ENCODE results near the gene CTDSPL. TPM values are rescaled to one million over a fixed set of nuclear protein-coding genes. Genes with fewer than 3 reads are reported as not detected.

The CTDSPL gene
- total and polyA plus RNA-seq, 2 of the 13 experiments (the other 11 are each of a cell fraction or from before 2014, with no cell fraction given): 26.1 to 142 TPM

DNA sequence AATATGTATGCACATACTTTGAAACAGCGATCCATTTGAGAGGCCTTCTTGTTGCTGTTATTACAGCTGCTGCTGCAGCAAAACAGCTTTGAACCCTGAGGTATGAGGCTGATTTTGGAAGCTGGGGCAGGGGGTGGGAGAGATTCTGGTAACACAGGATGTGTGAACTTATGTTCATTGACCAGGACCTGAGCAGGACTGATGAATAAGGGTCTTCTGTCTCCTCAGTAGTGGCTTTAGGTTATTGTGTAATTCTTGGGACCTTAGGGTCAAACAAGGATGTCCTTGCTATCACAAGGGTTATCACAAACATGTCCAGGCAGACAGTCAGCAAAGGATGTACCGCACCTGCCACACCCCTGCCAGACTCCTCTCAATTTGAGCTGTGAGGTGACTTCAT, 41.6 kb downstream of the CTDSPL start (continued):
- TF ChIP-seq ZNF781 (CRISPR knock-in tag; IDR thresholded peaks at IDR 0.05; ENCODE audit: borderline replicate concordance, not compliant biosample characterization): no peak
- TF ChIP-seq, protein P1, sequence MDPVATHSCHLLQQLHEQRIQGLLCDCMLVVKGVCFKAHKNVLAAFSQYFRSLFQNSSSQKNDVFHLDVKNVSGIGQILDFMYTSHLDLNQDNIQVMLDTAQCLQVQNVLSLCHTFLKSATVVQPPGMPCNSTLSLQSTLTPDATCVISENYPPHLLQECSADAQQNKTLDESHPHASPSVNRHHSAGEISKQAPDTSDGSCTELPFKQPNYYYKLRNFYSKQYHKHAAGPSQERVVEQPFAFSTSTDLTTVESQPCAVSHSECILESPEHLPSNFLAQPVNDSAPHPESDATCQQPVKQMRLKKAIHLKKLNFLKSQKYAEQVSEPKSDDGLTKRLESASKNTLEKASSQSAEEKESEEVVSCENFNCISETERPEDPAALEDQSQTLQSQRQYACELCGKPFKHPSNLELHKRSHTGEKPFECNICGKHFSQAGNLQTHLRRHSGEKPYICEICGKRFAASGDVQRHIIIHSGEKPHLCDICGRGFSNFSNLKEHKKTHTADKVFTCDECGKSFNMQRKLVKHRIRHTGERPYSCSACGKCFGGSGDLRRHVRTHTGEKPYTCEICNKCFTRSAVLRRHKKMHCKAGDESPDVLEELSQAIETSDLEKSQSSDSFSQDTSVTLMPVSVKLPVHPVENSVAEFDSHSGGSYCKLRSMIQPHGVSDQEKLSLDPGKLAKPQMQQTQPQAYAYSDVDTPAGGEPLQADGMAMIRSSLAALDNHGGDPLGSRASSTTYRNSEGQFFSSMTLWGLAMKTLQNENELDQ (CRISPR knock-in tag; IDR thresholded peaks at IDR 0.05; ENCODE audit: borderline replicate concordance): no peak
- no peak for TF ChIP-seq ZNF773 (CRISPR knock-in tag; IDR thresholded peaks at IDR 0.05; ENCODE audit: borderline replicate concordance)
- TF ChIP-seq DMAP1 (CRISPR knock-in tag; IDR thresholded peaks at IDR 0.05): no peak
- TF ChIP-seq ARID2 (CRISPR knock-in tag; IDR thresholded peaks at IDR 0.05; ENCODE audit: borderline replicate concordance): no peak
- TF ChIP-seq, protein P2, sequence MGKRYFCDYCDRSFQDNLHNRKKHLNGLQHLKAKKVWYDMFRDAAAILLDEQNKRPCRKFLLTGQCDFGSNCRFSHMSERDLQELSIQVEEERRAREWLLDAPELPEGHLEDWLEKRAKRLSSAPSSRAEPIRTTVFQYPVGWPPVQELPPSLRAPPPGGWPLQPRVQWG (CRISPR knock-in tag; IDR thresholded peaks at IDR 0.05; ENCODE audit: borderline replicate concordance, low read depth): no peak
- TF ChIP-seq KDM5B (CRISPR knock-in tag; IDR thresholded peaks at IDR 0.05; ENCODE audit: borderline replicate concordance): no peak
- TF ChIP-seq REL (CRISPR knock-in tag; conservative IDR thresholded peaks at IDR 0.05): no peak
- TF ChIP-seq NCOR1 (IDR thresholded peaks at IDR 0.05; ENCODE audit: borderline replicate concordance, low read length): no peak
- TF ChIP-seq HDAC1 (CRISPR knock-in tag; IDR thresholded peaks at IDR 0.05): no peak
- TF ChIP-seq ZNF224 (CRISPR knock-in tag; IDR thresholded peaks at IDR 0.05): no peak
- TF ChIP-seq MZF1 (CRISPR knock-in tag; IDR thresholded peaks at IDR 0.05; ENCODE audit: borderline replicate concordance): no peak
- no peak for TF ChIP-seq ZNF205 (CRISPR knock-in tag; IDR thresholded peaks at IDR 0.05)
- TF ChIP-seq ZBTB34 (CRISPR knock-in tag; IDR thresholded peaks at IDR 0.05): 0 out of 2 replicates have a peak, but pooled peaks have one; percentile 36
- no peak for TF ChIP-seq ZNF549 (CRISPR knock-in tag; IDR thresholded peaks at IDR 0.05)
- peak in 1 of 2 experiments; percentile 19; a peak in 1 of 4 replicates for TF ChIP-seq NR2F1 (CRISPR knock-in tag; IDR thresholded peaks at IDR 0.05)
- no peak for TF ChIP-seq TOE1 (CRISPR knock-in tag; IDR thresholded peaks at IDR 0.05)
- TF ChIP-seq ZNF777 (CRISPR knock-in tag; IDR thresholded peaks at IDR 0.05): no peak
- no peak for TF ChIP-seq ZNF816 (CRISPR knock-in tag; IDR thresholded peaks at IDR 0.05; ENCODE audit: borderline replicate concordance)
- TF ChIP-seq ZNF326 (CRISPR knock-in tag; IDR thresholded peaks at IDR 0.05; ENCODE audit: borderline replicate concordance): no peak
- no peak for TF ChIP-seq FUBP1 (CRISPR knock-in tag; IDR thresholded peaks at IDR 0.05; ENCODE audit: borderline replicate concordance)
- no peak for TF ChIP-seq IKZF1 (IDR thresholded peaks at IDR 0.05)
- TF ChIP-seq MEIS2 (CRISPR knock-in tag; IDR thresholded peaks at IDR 0.05): no peak
- no peak for TF ChIP-seq PREB (CRISPR knock-in tag; IDR thresholded peaks at IDR 0.05)
- TF ChIP-seq ETV5 (CRISPR knock-in tag; IDR thresholded peaks at IDR 0.05; ENCODE audit: borderline replicate concordance): peak; percentile 38; the same call in 1 of the 2 replicates

All from HepG2 (cell line).